ENCODE measurements around the gene BAIAP2.

Gene BAIAP2

GRCh38 chr17:81164371-81165245 lies 129.7 kb downstream of the BAIAP2 start:
- no peak for DNase-seq

GRCh38 chr17:81165246-81166032 lies 130.5 kb downstream of the BAIAP2 start, which contains the start of gene PVALEF:
Gene PVALEF, plus strand, starts transcription at chr17:81165507. Its CDS starts 15,720 bp downstream, at chr17:81181227.
- no peak for DNase-seq

GRCh38 chr17:81166033-81166492 lies 131.1 kb downstream of the BAIAP2 start, which contains the start of gene AATK:
Gene AATK, minus strand, starts transcription at chr17:81166221. Its CDS starts 229 bp downstream, at chr17:81165992.
- no peak for DNase-seq

All from hematopoietic multipotent progenitor cell treated with erythropoietin and hydrocortisone succinate and interleukin-3 and kit ligand, for 6 days (in vitro differentiated cells).